K562 (cell line): Measurements from ENCODE around the gene PTPRE. TPM values are rescaled to one million over a fixed set of nuclear protein-coding genes. Genes with fewer than 3 reads are reported as not detected.

Experiments used
- ATAC-seq: fragments of 200-7000 bp; cut with Tn5 transposase; 3 replicates; pipeline ENCODE4 v1.9.1; 2020; ENCODE audit warnings: moderate library complexity
- BruUV-seq: library from RNA; stranded (reverse); fragments of 400-500 nt; replicated peaks from 2 replicates; lab custom pipeline; 2021; lab: Mats Ljungman, UMichigan
- CTCF ChIA-PET: fragments of 300-600 bp; formaldehyde crosslinking; extraction: SDS; loops from one replicate; lab custom pipeline; 2021; ENCODE audit warnings: low intra/inter-chr PET ratio; lab: Yijun Ruan, JAX
- POLR2A ChIA-PET: fragments of 300-600, 350-650 bp; sonication (Branson Sonifier 250); formaldehyde crosslinking; extraction: SDS; loops from one replicate; lab custom pipeline; 2021; ENCODE audit warnings: antibody characterized with exemption, inconsistent platforms; lab: Yijun Ruan, JAX
- DNase-seq, 4 experiments: peaks; one replicate each; pipeline versions ENCODE4 v3.0.0 to v3.0.0-alpha.2; 2011 to 2018; ENCODE audit warnings: low spot score in 3 of 4, mixed read lengths in 3 of 4; ENCODE audit errors: extremely low read depth in 1 of 4
- FAIRE-seq: peaks from 2 replicates; lab custom pipeline; 2011; peaks lifted over from hg19 to GRCh38; lab: Jason Lieb, UNC
- H2AFZ ChIP-seq: 2 replicates; pipeline ENCODE4 v1.6.0; 2011; ENCODE audit warnings: low read depth, low read length, control low read depth, inconsistent platforms
- H3K27ac ChIP-seq: fragments of 200-600 bp; 3 replicates; pipeline ENCODE4 v1.8.0; 2011; ENCODE audit warnings: low read depth, mild to moderate bottlenecking, control low read depth, inconsistent platforms, low read length, moderate library complexity, mixed read lengths; ENCODE audit errors: extremely low read depth
- H3K27me3 ChIP-seq, 2 experiments: fragments of 300-600 bp in 1 of 2; 2 replicates in 1 of 2; 3 replicates in 1 of 2; pipeline versions ENCODE4 v1.6.0 to v1.8.0; 2011; ENCODE audit warnings: inconsistent platforms in 2 of 2, low read length in 2 of 2, mild to moderate bottlenecking in 1 of 2, mixed read lengths in 1 of 2, moderate library complexity in 1 of 2; ENCODE audit not compliant: control insufficient read depth in 2 of 2, insufficient read depth in 2 of 2
- H3K36me3 ChIP-seq: fragments of 300-600 bp; 3 replicates; pipeline ENCODE4 v1.8.0; 2011; ENCODE audit warnings: mild to moderate bottlenecking, low read length, inconsistent platforms; ENCODE audit not compliant: control insufficient read depth, insufficient read depth
- H3K4me1 ChIP-seq, 2 experiments: fragments of 200-600 bp in 1 of 2; replicated peaks in 1 of 2; 2 replicates in 1 of 2; 3 replicates in 1 of 2; pipeline versions ENCODE4 v1.5.1 to v1.8.0; 2011; ENCODE audit warnings: inconsistent platforms in 2 of 2, low read length in 2 of 2, mild to moderate bottlenecking in 1 of 2, mixed read lengths in 1 of 2, moderate library complexity in 1 of 2; ENCODE audit not compliant: control insufficient read depth in 2 of 2, insufficient read depth in 2 of 2
- H3K4me2 ChIP-seq: 2 replicates; pipeline ENCODE4 v1.6.1; 2011; ENCODE audit warnings: low read length, control low read depth, inconsistent platforms, mixed read lengths; ENCODE audit not compliant: insufficient read depth
- H3K4me3 ChIP-seq: fragments of 200-600 bp; sonication (generic), shearing (Covaris generic); 2 replicates; pipeline ENCODE4 v1.5.1; 2016; ENCODE audit warnings: control low read depth, inconsistent platforms
- H3K79me2 ChIP-seq: fragments of 200-600 bp; 3 replicates; pipeline ENCODE4 v1.8.0; 2011; ENCODE audit warnings: low read length, inconsistent platforms; ENCODE audit not compliant: control insufficient read depth, insufficient read depth
- H3K9ac ChIP-seq, 2 experiments: 2 replicates each; pipeline versions ENCODE4 v1.6.0 to v1.6.1; 2011; ENCODE audit warnings: low read depth in 2 of 2, low read length in 2 of 2, control low read depth in 1 of 2, inconsistent platforms in 1 of 2, mild to moderate bottlenecking in 1 of 2, mixed read lengths in 1 of 2; ENCODE audit not compliant: insufficient read depth in 1 of 2
- H3K9me1 ChIP-seq: one replicate; pipeline ENCODE4 v1.6.0; 2011; ENCODE audit warnings: inconsistent platforms, mild to moderate bottlenecking, low read length, moderate library complexity; ENCODE audit not compliant: control insufficient read depth, insufficient read depth
- H3K9me3 ChIP-seq: replicated peaks from 2 replicates; pipeline ENCODE4 v1.5.1; 2011; ENCODE audit warnings: low read depth, low read length, inconsistent platforms; ENCODE audit not compliant: control insufficient read depth, insufficient read depth
- H4K20me1 ChIP-seq: replicated peaks from 2 replicates; pipeline ENCODE4 v1.6.1; 2011; ENCODE audit warnings: low read length, inconsistent platforms, mixed read lengths; ENCODE audit not compliant: control insufficient read depth, insufficient read depth
- ATF1 ChIP-seq, 2 experiments: fragments of 450-650 bp in 1 of 2; IDR thresholded peaks; 2 replicates each; pipeline ENCODE4 v1.6.1; 2016; ENCODE audit warnings: missing compliant biosample characterization in 1 of 2, missing genetic modification characterization in 1 of 2
- FOXM1 ChIP-seq, 2 experiments: fragments of 450-650 bp in 1 of 2; sonication (generic) in 1 of 2; formaldehyde crosslinking in 1 of 2; IDR thresholded peaks; 2 replicates each; pipeline versions ENCODE4 v1.6.1 to v1.9.0; 2017 to 2022; ENCODE audit warnings: low read depth in 2 of 2, mild to moderate bottlenecking in 2 of 2, missing genetic modification reagents in 1 of 2, moderate library complexity in 1 of 2
- GABPA ChIP-seq: fragments of 200-800 bp; sonication (Bioruptor generic); conservative IDR thresholded peaks from 2 replicates; pipeline ENCODE4 v1.6.1; 2016; ENCODE audit warnings: low read depth, missing genetic modification characterization, missing compliant biosample characterization
- MEIS2 ChIP-seq: fragments of 450-650 bp; IDR thresholded peaks from 2 replicates; pipeline ENCODE4 v1.6.1; 2014; ENCODE audit warnings: mild to moderate bottlenecking; ENCODE audit not compliant: partially characterized antibody
- MYNN ChIP-seq, 2 experiments: sonication (generic); formaldehyde crosslinking in 1 of 2; IDR thresholded peaks; 2 replicates each; pipeline versions ENCODE4 v1.5.0 to v1.6.1; 2016 to 2020; ENCODE audit warnings: antibody characterized with exemption in 1 of 2, missing genetic modification reagents in 1 of 2
- NFRKB ChIP-seq: fragments of 450-650 bp; IDR thresholded peaks from 2 replicates; pipeline ENCODE4 v1.6.1; 2016; ENCODE audit warnings: low read depth
- SIRT6 ChIP-seq: IDR thresholded peaks from one replicate; pipeline ENCODE4 v1.6.1; 2012; ENCODE audit warnings: low read depth, mild to moderate bottlenecking, control low read depth, inconsistent platforms, low read length, moderate library complexity
- SMARCC2 ChIP-seq: fragments of 450-650 bp; IDR thresholded peaks from 2 replicates; pipeline ENCODE4 v1.6.1; 2017; ENCODE audit warnings: antibody characterized with exemption, moderate library complexity, mild to moderate bottlenecking, low read depth
- SRSF3 ChIP-seq: fragments of 200-400 bp; formaldehyde crosslinking; IDR thresholded peaks from 2 replicates; pipeline ENCODE4 v1.6.1; 2016; ENCODE audit warnings: mild to moderate bottlenecking, low read length, moderate library complexity; ENCODE audit not compliant: insufficient read depth
- TOE1 ChIP-seq, 2 experiments: fragments of 450-650 bp in 1 of 2; sonication (generic) in 1 of 2; formaldehyde crosslinking in 1 of 2; IDR thresholded peaks; 2 replicates each; pipeline versions ENCODE4 v1.7.1 to v1.8.0; 2016 to 2022; ENCODE audit warnings: borderline replicate concordance in 2 of 2, mild to moderate bottlenecking in 2 of 2, antibody characterized with exemption in 1 of 2, inconsistent platforms in 1 of 2, low read depth in 1 of 2, missing genetic modification reagents in 1 of 2, moderate library complexity in 1 of 2
- ZFPM2 ChIP-seq: fragments of 250-450 bp; sonication (Bioruptor Pico); IDR thresholded peaks from 2 replicates; pipeline ENCODE4 v1.5.1; 2022; ENCODE audit warnings: mild to moderate bottlenecking
- ZNF830 ChIP-seq: fragments of 250-450 bp; sonication (Bioruptor Pico); IDR thresholded peaks from 2 replicates; pipeline ENCODE4 v1.5.0; 2021; ENCODE audit warnings: mild to moderate bottlenecking
- WGBS: fragments of 100-300 bp; shearing (Covaris generic); methylation state at CpG from one replicate; pipeline ENCODE4 v1.1.6; 2016; ENCODE audit warnings: low coverage, mixed read lengths; ENCODE audit not compliant: insufficient coverage; ENCODE audit errors: missing lambda C conversion rate; 5-methylcytosine and 5-hydroxymethylcytosine counted together
- in situ Hi-C: fragments of 300-500 bp; cut with MboI; formaldehyde crosslinking; loops from 4 replicates; pipeline ENCODE4 v1.15.0; 2018; ENCODE audit warnings: inconsistent platforms, mixed read lengths
- intact Hi-C: fragments of 100-400 bp; cut with micrococcal nuclease; formaldehyde crosslinking; loops from 2 replicates; pipeline ENCODE4 v1.14.2; 2022
- polyA plus RNA-seq, 8 experiments: library from polyadenylated mRNA; depleted of rRNA in 4 of 8; stranded (reverse) in 5 of 8; unstranded in 3 of 8; fragments of >200 nt; fragmentation: Nextera tagmentation in 2 of 8; fragmentation: Illumina TruSeq in 1 of 8; extraction: Ambion mirVana in 2 of 8; extraction: Trizol in 1 of 8; gene quantifications; 2 replicates each; pipeline versions ENCODE4 v1.2.1 to v1.2.3, GENCODE V29; 2011 to 2014; ENCODE audit warnings: inconsistent platforms in 1 of 8, missing spikeins in 1 of 8
- total RNA-seq, 7 experiments: library from RNA; depleted of rRNA in 6 of 7; stranded (reverse); fragments of >200 nt in 6 of 7; fragmentation: Illumina TruSeq in 2 of 7; extraction: Trizol in 2 of 7; gene quantifications; 2 replicates each; pipeline versions ENCODE4 v1.2.1 to v1.2.3, GENCODE V29; 2011 to 2021; ENCODE audit warnings: low replicate concordance in 1 of 7
- TF ChIP-seq, protein P1 (sequence below), 3 experiments: fragments of 200-800 bp in 1 of 3; fragments of 250-450 bp in 1 of 3; fragments of 450-650 bp in 1 of 3; sonication (Bioruptor Pico) in 1 of 3; sonication (Bioruptor generic) in 1 of 3; formaldehyde crosslinking in 1 of 3; IDR thresholded peaks; 2 replicates each; pipeline versions ENCODE4 v1.6.1 to v1.8.0; 2016 to 2022; ENCODE audit warnings: mild to moderate bottlenecking in 2 of 3, missing genetic modification characterization in 2 of 3, missing compliant biosample characterization in 1 of 3, moderate library complexity in 1 of 3

Gene PTPRE
- total and polyA plus RNA-seq, 9 of the 15 experiments (the other 6 are each of a cell fraction or from before 2014, with no cell fraction given), result 0.01 to 0.13 (median 0.04) TPM; not detected in 4

DNA sequence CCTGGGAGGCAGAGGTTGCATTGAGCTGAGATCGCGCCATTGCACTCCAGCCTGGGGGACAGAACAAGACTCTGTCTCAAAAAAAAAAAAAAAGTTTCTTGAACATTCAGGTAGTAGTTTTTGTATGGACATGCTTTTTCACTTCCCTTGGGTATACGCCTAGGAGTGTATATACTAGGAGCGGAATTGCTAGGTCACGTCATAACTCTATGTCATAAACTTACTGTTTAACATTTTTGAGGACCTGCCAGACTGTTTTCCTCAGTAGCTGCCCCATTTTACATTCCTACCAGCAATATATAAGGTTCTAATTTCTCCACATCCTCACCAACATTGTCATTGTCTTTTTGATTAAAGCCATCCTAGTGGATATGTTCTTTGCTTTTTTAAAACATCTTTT lies 167.7 kb downstream of the PTPRE start:
- 0% methylated on average over 5 of the region's 5 CpGs for WGBS
- FAIRE-seq, result no peak
- POLR2A ChIA-PET, result no interaction called here
- intact Hi-C loops (no loop called here), in situ Hi-C loops (no loop called here)
- H2AFZ ChIP-seq, result no peak overlapping the region
- TF ChIP-seq ATF1 (CRISPR knock-in tag; IDR thresholded peaks at IDR 0.05), result no peak
- TF ChIP-seq ATF1 (tag; IDR thresholded peaks at IDR 0.05), result no peak
- no peak for TF ChIP-seq ZFPM2 (CRISPR knock-in tag)
- TF ChIP-seq MEIS2, result no peak
- TF ChIP-seq ZNF830 (CRISPR knock-in tag), result no peak
- TF ChIP-seq SRSF3, result no peak
- TF ChIP-seq GABPA (tag), result no peak
- TF ChIP-seq TOE1 (IDR thresholded peaks at IDR 0.05; ENCODE audit: borderline replicate concordance), result no peak
- no peak for TF ChIP-seq TOE1 (CRISPR knock-in tag; IDR thresholded peaks at IDR 0.05; ENCODE audit: borderline replicate concordance, low read depth)
- TF ChIP-seq, protein P1, sequence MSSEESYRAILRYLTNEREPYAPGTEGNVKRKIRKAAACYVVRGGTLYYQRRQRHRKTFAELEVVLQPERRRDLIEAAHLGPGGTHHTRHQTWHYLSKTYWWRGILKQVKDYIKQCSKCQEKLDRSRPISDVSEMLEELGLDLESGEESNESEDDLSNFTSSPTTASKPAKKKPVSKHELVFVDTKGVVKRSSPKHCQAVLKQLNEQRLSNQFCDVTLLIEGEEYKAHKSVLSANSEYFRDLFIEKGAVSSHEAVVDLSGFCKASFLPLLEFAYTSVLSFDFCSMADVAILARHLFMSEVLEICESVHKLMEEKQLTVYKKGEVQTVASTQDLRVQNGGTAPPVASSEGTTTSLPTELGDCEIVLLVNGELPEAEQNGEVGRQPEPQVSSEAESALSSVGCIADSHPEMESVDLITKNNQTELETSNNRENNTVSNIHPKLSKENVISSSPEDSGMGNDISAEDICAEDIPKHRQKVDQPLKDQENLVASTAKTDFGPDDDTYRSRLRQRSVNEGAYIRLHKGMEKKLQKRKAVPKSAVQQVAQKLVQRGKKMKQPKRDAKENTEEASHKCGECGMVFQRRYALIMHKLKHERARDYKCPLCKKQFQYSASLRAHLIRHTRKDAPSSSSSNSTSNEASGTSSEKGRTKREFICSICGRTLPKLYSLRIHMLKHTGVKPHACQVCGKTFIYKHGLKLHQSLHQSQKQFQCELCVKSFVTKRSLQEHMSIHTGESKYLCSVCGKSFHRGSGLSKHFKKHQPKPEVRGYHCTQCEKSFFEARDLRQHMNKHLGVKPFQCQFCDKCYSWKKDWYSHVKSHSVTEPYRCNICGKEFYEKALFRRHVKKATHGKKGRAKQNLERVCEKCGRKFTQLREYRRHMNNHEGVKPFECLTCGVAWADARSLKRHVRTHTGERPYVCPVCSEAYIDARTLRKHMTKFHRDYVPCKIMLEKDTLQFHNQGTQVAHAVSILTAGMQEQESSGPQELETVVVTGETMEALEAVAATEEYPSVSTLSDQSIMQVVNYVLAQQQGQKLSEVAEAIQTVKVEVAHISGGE (CRISPR knock-in tag; IDR thresholded peaks at IDR 0.05), result no peak
- TF ChIP-seq NFRKB, result no peak
- no peak for TF ChIP-seq SIRT6
- no peak for TF ChIP-seq SMARCC2
- TF ChIP-seq MYNN (IDR thresholded peaks at IDR 0.05), result no peak
- TF ChIP-seq MYNN (CRISPR knock-in tag; IDR thresholded peaks at IDR 0.05), result no peak
- TF ChIP-seq FOXM1 (IDR thresholded peaks at IDR 0.05; ENCODE audit: low read depth), result no peak
- no peak for TF ChIP-seq FOXM1 (CRISPR knock-in tag; IDR thresholded peaks at IDR 0.05; ENCODE audit: low read depth)
- 0 out of 2 replicates have a peak, but pooled peaks cover 5% of the 10 kb centered on the region for H4K20me1 ChIP-seq
- DNase-seq, result no peak
- no peak for ATAC-seq
- H3K36me3 ChIP-seq, result no peaks in the 10 kb centered on the region
- no peak overlapping the region for H3K9ac ChIP-seq
- no peak overlapping the region for H3K4me3 ChIP-seq
- H3K27me3 ChIP-seq, result peaks cover 3 to 48% of the 10 kb centered on the region in 2 experiments; a peak in 4 of 5 replicates
- peaks cover 0 to 4% of the 10 kb centered on the region in 2 experiments; a peak in 2 of 5 replicates for H3K4me1 ChIP-seq
- CTCF ChIA-PET, result no interaction called here
- H3K9me1 ChIP-seq, result no peaks in the 10 kb centered on the region
- H3K79me2 ChIP-seq, result no peaks in the 10 kb centered on the region
- BruUV-seq, result no TSS peak
- H3K9me3 ChIP-seq, result no peaks in the 10 kb centered on the region
- H3K27ac ChIP-seq, result no peak overlapping the region
- H3K4me2 ChIP-seq, result no peak overlapping the region
